HG03520 (cell line): ENCODE measurements around the gene MUC13.

ENCODE experiments used
- ATAC-seq: cut with Tn5 transposase; IDR thresholded peaks from one replicate; pipeline ENCODE4 v1.9.1; 2021; ENCODE audit warnings: mild to moderate bottlenecking, moderate library complexity; ENCODE audit not compliant: unreplicated experiment

Gene MUC13

DNA sequence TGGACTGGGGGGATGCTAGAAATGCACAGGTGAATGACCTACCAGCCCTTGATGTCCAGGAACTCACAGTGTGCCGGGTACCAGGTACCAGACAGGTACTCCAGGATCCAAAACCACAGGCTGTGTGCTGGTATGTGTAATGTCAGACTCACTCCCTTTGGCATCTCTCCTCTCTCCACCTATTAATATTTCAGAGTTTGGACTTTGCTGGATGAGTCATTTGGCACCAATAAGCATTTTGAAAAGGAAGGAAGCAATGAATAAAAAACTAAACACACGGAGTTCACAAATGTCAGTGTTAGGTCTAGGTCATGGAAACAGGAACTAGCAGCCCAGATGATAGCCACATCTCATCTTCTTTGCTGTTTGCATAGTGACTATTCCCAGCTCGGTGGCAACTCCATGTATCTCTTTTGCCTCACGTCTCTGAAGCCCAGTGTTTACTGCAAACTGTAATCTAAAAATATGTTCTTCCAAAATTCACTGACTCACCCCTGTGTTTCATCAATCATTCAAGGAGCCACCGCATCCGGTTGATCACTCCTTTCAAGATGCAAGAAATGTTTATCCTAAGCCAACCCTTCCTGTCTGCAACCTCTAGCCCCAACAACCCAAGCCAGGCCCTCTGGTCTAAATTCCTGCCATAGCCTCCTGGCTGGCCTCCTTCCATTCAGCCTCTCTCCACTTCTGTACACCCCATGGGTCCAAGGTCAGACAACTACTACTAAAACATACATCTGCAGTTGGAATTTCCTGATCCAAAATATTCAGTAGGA lies 55.8 kb downstream of the MUC13 start:
- ATAC-seq: no peak

DNA sequence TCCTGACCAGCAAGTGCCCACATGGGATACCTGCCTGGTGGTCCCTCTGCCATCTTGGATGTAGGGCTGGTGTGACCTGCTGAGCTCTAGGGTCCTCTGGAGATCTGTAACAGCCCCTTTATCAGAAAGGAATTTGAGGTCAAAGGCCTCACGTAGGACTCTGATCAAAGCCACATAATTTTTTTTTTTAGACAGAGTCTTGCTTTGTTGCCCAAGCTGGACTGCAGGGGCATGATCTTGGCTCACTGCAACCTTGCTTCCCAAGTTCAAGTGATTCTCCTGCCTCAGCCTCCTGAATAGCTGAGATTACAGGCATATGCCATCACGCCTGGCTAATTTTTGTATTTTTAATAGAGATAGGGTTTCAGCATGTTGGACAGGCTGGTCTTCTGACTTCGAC lies 56.9 kb downstream of the MUC13 start:
- no peak for ATAC-seq

DNA sequence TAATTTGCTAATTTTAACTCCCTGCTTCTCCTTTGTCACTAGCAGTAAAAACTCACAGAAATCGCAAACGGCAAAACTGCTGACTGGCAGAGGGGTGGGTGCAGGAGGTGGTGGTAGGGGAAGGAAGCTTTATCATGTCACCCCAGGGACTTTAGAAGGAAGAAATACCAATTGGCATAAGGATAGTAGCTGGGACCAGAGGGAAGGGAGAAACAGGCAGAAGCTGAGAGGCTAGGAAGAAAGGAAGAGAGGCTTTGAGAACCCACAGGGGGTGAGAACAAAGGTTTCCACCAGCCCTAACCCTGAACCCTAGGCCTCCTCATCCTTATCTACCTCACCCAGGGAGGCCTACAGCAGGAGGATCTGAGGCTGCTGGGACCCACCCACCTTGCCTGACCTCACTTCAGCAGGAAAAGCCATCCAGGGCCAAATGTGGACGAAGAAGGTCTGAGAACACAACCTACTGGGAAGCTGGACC lies 58.1 kb downstream of the MUC13 start:
- ATAC-seq: no peak

DNA sequence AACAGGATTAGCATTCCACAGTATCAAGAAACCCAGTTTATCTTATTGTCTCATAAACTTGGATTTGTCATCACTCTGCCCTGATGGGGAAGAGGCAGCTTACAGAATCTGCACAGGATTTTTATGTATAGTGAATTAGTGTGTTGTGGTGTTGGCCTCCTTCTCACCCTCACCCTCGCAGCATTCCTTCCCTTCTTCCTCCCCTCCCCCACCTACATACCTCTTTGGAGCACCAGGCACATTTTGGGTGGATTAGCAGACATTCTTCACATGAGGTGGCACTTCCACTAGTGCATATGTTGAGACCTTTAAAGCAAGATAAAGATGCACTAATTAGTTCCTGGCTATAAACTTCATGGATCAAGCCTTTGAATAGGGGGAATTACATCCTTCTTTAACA lies 61.3 kb downstream of the MUC13 start:
- no peak for ATAC-seq

DNA sequence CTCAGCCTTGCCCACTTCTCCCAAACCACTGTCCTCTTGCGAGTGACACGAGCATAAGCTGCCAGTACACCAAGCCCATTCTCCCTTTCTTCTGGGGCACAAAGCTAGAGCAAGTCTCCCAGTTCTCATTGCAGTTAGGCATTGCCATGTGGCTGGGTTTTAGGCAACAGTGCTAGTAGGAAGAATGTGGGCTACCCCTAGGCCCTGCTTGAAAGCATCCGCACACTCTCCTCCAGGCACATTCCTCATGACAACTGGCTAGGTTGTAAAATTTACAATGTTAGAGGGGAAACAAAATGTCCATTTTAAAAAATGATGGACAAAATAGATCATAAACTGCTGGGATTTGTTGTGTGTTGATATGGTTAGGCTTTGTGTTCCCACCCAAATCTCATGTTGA lies 67.0 kb downstream of the MUC13 start:
- no peak for ATAC-seq

DNA sequence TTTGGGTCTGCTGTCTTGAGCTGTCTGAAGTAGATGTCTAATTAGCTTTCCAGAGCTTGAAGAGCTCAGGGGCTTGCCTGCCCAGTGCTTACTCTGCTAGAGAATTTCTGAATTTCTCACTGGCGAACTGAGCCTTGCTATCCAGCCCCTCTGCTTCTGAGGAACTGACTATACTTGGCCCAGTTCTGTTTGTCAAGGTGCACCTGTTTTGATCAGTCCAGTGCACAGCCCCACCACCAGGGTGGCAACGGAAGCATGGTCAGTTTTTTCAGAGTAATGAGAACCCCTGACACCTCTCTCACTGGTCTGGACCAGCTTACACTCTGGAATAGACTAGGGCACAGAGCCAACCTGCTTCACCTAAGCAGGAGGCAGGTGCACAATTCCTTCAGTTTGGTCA lies 72.5 kb downstream of the MUC13 start:
- no peak for ATAC-seq

DNA sequence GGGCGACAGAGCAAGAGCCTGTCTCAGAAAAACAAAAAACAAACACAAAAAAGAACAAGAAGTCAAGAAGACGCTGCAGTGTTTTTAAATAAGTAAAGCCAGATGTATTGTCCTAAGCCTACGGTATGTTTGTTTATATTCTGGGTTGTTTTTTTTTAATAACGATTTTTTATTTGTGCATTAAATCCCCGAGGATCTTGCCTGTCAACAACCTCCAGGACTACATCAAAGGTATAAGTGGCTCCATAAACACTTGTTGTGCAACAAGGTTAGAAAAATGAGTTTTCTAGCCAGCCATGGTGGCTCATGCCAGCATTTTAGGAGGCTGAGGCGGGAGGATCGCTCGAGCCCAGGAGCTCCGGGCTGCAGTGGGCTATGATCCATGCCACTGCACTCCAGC lies 73.5 kb downstream of the MUC13 start:
- ATAC-seq: no peak

DNA sequence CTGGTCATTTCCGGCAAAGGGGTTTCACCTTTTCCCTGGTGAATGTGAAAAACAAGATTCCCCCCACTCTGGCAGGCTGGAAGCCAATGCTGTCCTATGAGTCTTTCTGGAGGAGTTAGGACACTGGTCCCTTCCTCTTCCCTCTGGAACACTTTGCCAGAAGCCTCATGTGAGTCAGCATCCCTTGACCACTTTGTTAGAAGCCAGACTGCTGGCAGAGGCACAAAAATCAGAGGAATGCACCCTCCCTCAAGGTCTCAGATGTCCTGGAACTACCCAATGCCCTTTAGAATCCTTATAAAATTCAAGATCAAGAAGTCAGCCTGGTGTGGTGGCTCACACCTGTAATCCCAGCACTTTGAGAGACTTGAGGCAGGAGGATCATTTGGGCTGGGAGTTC lies 74.0 kb downstream of the MUC13 start:
- ATAC-seq: no peak

DNA sequence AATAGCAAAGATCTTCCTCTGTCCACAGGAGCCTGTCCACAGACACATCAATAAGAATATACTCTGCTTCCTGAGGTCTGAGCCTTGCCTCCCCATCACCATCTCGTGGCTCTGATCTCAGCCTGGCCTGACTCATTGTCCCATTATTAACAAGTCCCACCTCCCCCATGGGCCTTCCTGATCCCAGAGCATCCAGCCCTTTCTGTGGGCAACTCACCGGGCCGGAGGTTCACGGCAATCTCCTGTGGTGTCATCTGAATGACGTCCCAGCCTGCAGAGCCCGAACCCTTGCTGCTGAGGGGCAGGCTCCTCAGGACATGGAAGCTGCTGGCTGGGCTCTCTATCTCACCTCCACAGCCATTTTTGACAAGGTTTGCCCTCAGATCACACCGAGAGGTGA lies 75.5 kb downstream of the MUC13 start:
- no peak for ATAC-seq

DNA sequence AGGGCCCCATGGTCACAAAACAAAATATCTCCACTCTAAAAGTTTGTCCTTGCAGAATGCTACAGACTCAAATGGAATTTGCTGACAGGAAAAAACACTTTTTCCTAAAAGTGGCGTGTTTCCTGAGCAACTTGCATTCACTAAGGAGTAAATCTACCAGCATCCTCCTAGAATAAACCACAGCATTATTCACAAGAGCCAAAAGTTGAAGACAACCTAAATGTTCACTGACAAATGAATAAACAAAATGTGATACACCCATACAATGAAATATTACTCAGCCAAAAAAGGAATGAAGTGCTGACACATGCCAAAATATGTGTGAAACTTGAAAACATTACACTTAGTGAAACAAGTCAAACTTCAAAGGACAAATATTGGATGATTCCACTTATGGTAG lies 76.3 kb downstream of the MUC13 start:
- ATAC-seq: no peak

DNA sequence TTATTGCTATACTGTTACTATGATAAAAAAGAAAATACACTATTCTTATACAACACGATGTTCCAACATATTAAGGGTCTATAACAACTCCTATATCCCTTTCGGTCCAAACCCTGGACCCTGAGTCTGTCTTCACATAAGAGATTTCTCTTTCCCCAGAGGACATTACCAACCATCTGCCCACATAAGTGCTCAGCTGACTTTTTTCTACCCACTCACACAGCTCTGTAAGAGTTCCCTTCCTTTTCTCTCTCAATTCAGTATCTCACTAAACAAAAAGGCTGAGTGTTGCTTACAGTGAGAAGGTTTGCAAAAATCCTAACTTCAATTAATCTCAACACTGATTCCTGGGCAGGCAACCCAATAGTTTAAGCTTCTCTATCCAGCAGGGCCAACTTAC lies 77.9 kb downstream of the MUC13 start:
- no peak for ATAC-seq
